K562 (cell line): ENCODE data around the gene MKS1. TPM values are rescaled to one million over a fixed set of nuclear protein-coding genes. Genes with fewer than 3 reads are reported as not detected.

Experiments
- BCL6 ChIP-seq: fragments of 250-450 bp; sonication (Bioruptor Pico); IDR thresholded peaks from 2 replicates; pipeline ENCODE4 v1.4.0; 2020
- CHD4 ChIP-seq: fragments of 200-600 bp; sonication (generic); IDR thresholded peaks from 3 replicates; pipeline ENCODE4 v1.6.1; 2012; ENCODE audit warnings: low read depth, mild to moderate bottlenecking, mixed read lengths, low read length, inconsistent platforms; ENCODE audit not compliant: insufficient read depth, insufficient replicate concordance, poor library complexity, severe bottlenecking
- ESRRB ChIP-seq: fragments of 250-450 bp; sonication (Bioruptor Pico); IDR thresholded peaks from 2 replicates; pipeline ENCODE4 v1.5.0; 2020; ENCODE audit warnings: mild to moderate bottlenecking, moderate library complexity, borderline replicate concordance
- KDM1A ChIP-seq, 2 experiments: fragments of 450-650 bp; IDR thresholded peaks; 2 replicates each; pipeline ENCODE4 v1.6.1; 2016; ENCODE audit warnings: mild to moderate bottlenecking in 2 of 2
- KLF6 ChIP-seq: fragments of 250-450 bp; sonication (Bioruptor Pico); IDR thresholded peaks from 2 replicates; pipeline ENCODE4 v1.4.0; 2020; ENCODE audit warnings: mild to moderate bottlenecking, moderate library complexity, borderline replicate concordance
- RBM17 ChIP-seq: fragments of 200-400 bp; formaldehyde crosslinking; IDR thresholded peaks from 2 replicates; pipeline ENCODE4 v1.6.1; 2017; ENCODE audit warnings: low read depth, mild to moderate bottlenecking, low read length, borderline replicate concordance
- SRF ChIP-seq, 2 experiments: fragments of 250-450, 450-650 bp in 1 of 2; sonication (Bioruptor Pico) in 1 of 2; sonication (generic) in 1 of 2; formaldehyde crosslinking; IDR thresholded peaks; 2 replicates each; pipeline versions ENCODE4 v1.5.0 to v1.5.1; 2020 to 2022; ENCODE audit warnings: mild to moderate bottlenecking in 1 of 2, missing genetic modification reagents in 1 of 2
- TCF3 ChIP-seq: sonication (generic); formaldehyde crosslinking; IDR thresholded peaks from 2 replicates; pipeline ENCODE4 v1.4.0; 2020; ENCODE audit warnings: mild to moderate bottlenecking, missing genetic modification reagents
- ZEB2 ChIP-seq: fragments of 450-650 bp; IDR thresholded peaks from 2 replicates; pipeline ENCODE4 v1.6.1; 2016
- ZNF197 ChIP-seq: fragments of 200-800 bp; sonication (Bioruptor generic); IDR thresholded peaks from 2 replicates; pipeline ENCODE4 v1.6.1; 2016; ENCODE audit warnings: low read depth, missing genetic modification characterization, missing compliant biosample characterization
- ZNF77 ChIP-seq: fragments of 250-450 bp; sonication (Bioruptor Pico); IDR thresholded peaks from 2 replicates; pipeline ENCODE4 v1.5.0; 2020
- polyA plus RNA-seq, 8 experiments: library from polyadenylated mRNA; depleted of rRNA in 4 of 8; stranded (reverse) in 5 of 8; unstranded in 3 of 8; fragments of >200 nt; fragmentation: Nextera tagmentation in 2 of 8; fragmentation: Illumina TruSeq in 1 of 8; extraction: Ambion mirVana in 2 of 8; extraction: Trizol in 1 of 8; gene quantifications; 2 replicates each; pipeline versions ENCODE4 v1.2.1 to v1.2.3, GENCODE V29; 2011 to 2014; ENCODE audit warnings: inconsistent platforms in 1 of 8, missing spikeins in 1 of 8
- total RNA-seq, 7 experiments: library from RNA; depleted of rRNA in 6 of 7; stranded (reverse); fragments of >200 nt in 6 of 7; fragmentation: Illumina TruSeq in 2 of 7; extraction: Trizol in 2 of 7; gene quantifications; 2 replicates each; pipeline versions ENCODE4 v1.2.1 to v1.2.3, GENCODE V29; 2011 to 2021; ENCODE audit warnings: low replicate concordance in 1 of 7
- TF ChIP-seq, protein P1 (sequence below): fragments of 250-450 bp; sonication (Bioruptor Pico); IDR thresholded peaks from 2 replicates; pipeline ENCODE4 v1.5.0; 2022; ENCODE audit warnings: mild to moderate bottlenecking
- TF ChIP-seq, protein P2 (sequence below): sonication (generic); formaldehyde crosslinking; IDR thresholded peaks from 2 replicates; pipeline ENCODE4 v1.4.0; 2020; ENCODE audit warnings: mild to moderate bottlenecking, missing genetic modification reagents
- TF ChIP-seq, protein P3 (sequence below): fragments of 450-650 bp; formaldehyde crosslinking; IDR thresholded peaks from 2 replicates; pipeline ENCODE4 v1.4.0; 2020; ENCODE audit warnings: mild to moderate bottlenecking, moderate library complexity
- TF ChIP-seq, protein P4 (sequence below): fragments of 250-450 bp; sonication (Bioruptor Pico); IDR thresholded peaks from 2 replicates; pipeline ENCODE4 v1.9.0; 2021; ENCODE audit warnings: mild to moderate bottlenecking, inconsistent platforms
- TF ChIP-seq, protein P5 (sequence below): fragments of 450-650 bp; conservative IDR thresholded peaks from 2 replicates; pipeline ENCODE4 v1.6.1; 2016; ENCODE audit warnings: missing genetic modification characterization, low read depth, mild to moderate bottlenecking, control low read depth, missing compliant biosample characterization

The MKS1 gene
- total and polyA plus RNA-seq, 9 of the 15 experiments (the other 6 are each of a cell fraction or from before 2014, with no cell fraction given) = 16.3 to 31.0 (median 25.9) TPM

DNA sequence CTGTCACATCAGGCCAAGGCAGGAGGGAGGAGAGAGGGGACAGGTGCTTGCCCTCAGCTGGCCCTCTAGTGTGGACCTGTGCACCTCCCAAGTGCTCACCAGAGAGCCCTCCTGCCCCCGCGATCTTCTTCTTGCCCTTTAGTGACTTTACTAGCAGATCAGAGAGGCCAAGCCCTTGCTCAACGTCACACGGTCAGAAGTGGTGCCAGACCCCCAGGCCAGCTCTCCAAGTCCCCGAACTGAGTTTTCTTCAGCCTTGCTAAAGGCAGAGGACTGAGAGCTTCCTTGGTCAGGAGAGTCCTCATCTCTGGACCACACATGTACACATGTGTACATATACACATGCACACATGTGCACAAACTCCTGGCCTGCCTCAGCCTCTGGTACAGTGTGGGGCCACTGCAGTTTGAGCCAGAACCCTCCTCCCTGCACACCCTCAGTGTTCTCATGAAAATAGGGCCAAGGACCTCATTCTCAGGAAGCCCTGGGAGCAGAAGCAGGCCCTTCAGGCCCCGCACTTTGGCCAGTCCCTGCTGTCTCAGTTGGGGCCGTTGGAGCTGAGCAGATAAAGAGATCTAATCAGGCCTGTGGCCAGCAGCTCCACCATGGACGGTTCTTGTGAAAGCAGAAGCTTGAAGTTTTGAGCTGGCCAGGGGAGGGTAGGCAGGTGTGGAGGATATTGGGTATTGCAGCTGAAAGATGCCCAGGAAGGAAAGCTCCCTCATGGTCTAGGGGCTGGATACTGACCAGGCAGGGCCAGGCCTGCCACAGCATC is 33.9 kb downstream of the MKS1 start (continued):
- TF ChIP-seq, protein P1, sequence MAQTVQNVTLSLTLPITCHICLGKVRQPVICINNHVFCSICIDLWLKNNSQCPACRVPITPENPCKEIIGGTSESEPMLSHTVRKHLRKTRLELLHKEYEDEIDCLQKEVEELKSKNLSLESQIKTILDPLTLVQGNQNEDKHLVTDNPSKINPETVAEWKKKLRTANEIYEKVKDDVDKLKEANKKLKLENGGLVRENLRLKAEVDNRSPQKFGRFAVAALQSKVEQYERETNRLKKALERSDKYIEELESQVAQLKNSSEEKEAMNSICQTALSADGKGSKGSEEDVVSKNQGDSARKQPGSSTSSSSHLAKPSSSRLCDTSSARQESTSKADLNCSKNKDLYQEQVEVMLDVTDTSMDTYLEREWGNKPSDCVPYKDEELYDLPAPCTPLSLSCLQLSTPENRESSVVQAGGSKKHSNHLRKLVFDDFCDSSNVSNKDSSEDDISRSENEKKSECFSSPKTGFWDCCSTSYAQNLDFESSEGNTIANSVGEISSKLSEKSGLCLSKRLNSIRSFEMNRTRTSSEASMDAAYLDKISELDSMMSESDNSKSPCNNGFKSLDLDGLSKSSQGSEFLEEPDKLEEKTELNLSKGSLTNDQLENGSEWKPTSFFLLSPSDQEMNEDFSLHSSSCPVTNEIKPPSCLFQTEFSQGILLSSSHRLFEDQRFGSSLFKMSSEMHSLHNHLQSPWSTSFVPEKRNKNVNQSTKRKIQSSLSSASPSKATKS (CRISPR knock-in tag) = no peak
- TF ChIP-seq TCF3 (CRISPR knock-in tag) = no peak
- TF ChIP-seq RBM17 = no peak
- TF ChIP-seq SRF (CRISPR knock-in tag; IDR thresholded peaks at IDR 0.05) = no peak
- TF ChIP-seq, protein P2, sequence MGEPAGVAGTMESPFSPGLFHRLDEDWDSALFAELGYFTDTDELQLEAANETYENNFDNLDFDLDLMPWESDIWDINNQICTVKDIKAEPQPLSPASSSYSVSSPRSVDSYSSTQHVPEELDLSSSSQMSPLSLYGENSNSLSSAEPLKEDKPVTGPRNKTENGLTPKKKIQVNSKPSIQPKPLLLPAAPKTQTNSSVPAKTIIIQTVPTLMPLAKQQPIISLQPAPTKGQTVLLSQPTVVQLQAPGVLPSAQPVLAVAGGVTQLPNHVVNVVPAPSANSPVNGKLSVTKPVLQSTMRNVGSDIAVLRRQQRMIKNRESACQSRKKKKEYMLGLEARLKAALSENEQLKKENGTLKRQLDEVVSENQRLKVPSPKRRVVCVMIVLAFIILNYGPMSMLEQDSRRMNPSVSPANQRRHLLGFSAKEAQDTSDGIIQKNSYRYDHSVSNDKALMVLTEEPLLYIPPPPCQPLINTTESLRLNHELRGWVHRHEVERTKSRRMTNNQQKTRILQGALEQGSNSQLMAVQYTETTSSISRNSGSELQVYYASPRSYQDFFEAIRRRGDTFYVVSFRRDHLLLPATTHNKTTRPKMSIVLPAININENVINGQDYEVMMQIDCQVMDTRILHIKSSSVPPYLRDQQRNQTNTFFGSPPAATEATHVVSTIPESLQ (CRISPR knock-in tag) = no peak
- no peak for TF ChIP-seq ZEB2
- TF ChIP-seq ZNF77 (CRISPR knock-in tag) = no peak
- peak; percentile 65; the same call in 1 of the 2 replicates for TF ChIP-seq BCL6 (CRISPR knock-in tag)
- peak; percentile 55; the same call in 1 of the 2 replicates for TF ChIP-seq ZNF197 (CRISPR knock-in tag)
- TF ChIP-seq, protein P3, sequence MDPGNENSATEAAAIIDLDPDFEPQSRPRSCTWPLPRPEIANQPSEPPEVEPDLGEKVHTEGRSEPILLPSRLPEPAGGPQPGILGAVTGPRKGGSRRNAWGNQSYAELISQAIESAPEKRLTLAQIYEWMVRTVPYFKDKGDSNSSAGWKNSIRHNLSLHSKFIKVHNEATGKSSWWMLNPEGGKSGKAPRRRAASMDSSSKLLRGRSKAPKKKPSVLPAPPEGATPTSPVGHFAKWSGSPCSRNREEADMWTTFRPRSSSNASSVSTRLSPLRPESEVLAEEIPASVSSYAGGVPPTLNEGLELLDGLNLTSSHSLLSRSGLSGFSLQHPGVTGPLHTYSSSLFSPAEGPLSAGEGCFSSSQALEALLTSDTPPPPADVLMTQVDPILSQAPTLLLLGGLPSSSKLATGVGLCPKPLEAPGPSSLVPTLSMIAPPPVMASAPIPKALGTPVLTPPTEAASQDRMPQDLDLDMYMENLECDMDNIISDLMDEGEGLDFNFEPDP (CRISPR knock-in tag) = no peak
- TF ChIP-seq, protein P4, sequence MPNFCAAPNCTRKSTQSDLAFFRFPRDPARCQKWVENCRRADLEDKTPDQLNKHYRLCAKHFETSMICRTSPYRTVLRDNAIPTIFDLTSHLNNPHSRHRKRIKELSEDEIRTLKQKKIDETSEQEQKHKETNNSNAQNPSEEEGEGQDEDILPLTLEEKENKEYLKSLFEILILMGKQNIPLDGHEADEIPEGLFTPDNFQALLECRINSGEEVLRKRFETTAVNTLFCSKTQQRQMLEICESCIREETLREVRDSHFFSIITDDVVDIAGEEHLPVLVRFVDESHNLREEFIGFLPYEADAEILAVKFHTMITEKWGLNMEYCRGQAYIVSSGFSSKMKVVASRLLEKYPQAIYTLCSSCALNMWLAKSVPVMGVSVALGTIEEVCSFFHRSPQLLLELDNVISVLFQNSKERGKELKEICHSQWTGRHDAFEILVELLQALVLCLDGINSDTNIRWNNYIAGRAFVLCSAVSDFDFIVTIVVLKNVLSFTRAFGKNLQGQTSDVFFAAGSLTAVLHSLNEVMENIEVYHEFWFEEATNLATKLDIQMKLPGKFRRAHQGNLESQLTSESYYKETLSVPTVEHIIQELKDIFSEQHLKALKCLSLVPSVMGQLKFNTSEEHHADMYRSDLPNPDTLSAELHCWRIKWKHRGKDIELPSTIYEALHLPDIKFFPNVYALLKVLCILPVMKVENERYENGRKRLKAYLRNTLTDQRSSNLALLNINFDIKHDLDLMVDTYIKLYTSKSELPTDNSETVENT (CRISPR knock-in tag) = no peak
- TF ChIP-seq KDM1A (IDR thresholded peaks at IDR 0.05) = 0 out of 4 replicates have a peak, but pooled peaks of 1 of the 2 experiments have one; percentile 27
- TF ChIP-seq, protein P5, sequence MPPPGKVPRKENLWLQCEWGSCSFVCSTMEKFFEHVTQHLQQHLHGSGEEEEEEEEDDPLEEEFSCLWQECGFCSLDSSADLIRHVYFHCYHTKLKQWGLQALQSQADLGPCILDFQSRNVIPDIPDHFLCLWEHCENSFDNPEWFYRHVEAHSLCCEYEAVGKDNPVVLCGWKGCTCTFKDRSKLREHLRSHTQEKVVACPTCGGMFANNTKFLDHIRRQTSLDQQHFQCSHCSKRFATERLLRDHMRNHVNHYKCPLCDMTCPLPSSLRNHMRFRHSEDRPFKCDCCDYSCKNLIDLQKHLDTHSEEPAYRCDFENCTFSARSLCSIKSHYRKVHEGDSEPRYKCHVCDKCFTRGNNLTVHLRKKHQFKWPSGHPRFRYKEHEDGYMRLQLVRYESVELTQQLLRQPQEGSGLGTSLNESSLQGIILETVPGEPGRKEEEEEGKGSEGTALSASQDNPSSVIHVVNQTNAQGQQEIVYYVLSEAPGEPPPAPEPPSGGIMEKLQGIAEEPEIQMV (tag) = no peak
- TF ChIP-seq ESRRB (CRISPR knock-in tag) = no peak
- no peak for TF ChIP-seq CHD4
- TF ChIP-seq KLF6 (CRISPR knock-in tag) = peak; percentile 75; the same call in 1 of the 2 replicates
